Measurements from ENCODE around the gene ZNF689. TPM values are rescaled to one million over a fixed set of nuclear protein-coding genes. Genes with fewer than 3 reads are reported as not detected.

The ZNF689 gene
- polyA plus RNA-seq, 1 donor from 2014 or later, result 10.6 TPM

DNA sequence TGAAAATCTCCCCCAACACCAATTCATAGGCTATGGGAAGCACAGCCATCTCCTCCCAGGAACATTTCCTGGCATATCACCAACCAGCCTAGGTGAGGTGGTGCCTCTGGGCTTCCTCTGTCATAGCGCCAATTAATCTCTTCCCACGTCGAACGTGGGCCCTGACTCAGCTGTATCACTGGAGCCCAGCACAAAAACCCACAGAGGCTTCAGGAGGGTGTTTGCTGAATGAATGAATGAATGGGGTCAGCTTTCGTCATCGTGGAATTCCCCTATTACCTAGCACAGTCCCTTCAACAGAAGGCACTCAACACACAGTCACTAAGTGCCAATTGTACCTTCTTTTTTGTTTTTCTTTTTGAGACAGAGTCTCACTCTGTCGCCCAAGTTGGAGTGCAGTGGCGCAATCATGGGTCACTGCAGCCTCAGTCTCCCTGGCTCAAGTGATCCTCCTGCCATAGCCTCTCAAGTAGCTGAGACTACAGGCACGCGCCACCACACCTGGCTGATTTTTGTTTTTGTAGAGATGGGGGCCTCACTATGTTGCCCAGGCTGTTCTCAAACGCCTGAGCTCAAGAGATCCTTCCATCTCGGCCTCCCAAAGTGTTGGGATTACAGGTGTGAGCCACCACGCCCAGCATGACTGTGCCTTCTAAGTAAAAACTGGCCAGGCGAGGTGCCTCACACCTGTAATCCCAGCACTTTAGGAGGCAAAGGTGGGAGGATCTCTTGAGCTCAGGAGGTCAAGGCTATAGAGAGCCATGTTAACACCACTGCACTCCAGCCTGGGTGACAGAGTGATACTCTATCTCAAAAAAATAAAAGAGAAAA lies 42.8 kb downstream of the ZNF689 start:
- H3K27ac ChIP-seq (ENCODE audit: low read length), result peak overlapping the region; percentile 76

DNA sequence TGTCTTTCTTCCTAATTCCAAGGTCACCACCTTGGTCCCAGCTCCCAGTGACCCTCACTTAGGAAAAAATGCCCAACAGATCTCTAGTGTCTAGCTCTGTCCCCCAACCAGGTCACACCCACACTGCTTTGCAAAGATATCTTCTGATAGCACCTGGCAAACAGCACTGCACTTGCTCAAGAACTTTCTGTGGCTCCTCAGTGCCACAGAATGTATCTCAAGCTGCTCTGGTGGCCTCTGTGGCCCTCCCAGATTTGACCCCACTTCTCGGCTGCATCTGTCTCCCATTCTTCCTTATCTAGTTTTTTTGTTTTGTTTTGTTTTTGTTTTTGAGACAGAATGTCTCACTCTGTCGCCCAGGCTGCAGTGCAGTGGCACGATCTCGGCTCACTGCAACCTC lies 43.7 kb downstream of the ZNF689 start:
- Histone ChIP-seq H3K4me2 (ENCODE audit: low read length) (no peak overlapping the region), H3K9me2 (ENCODE audit: insufficient read depth, low read length) (no peaks in the 10 kb centered on the region), H3K36me3 (ENCODE audit: insufficient read depth, low read length) (no peaks in the 10 kb centered on the region), H3K4me3 (ENCODE audit: low read length) (no peak overlapping the region), H2AFZ (ENCODE audit: low read depth, low read length) (no peak overlapping the region), H3K27me3 (ENCODE audit: insufficient read depth, low read depth, low read length) (no peaks in the 10 kb centered on the region), H3K27ac (ENCODE audit: low read length) (no peak overlapping the region), H3K9ac (ENCODE audit: low read length) (no peak overlapping the region), H3F3A (ENCODE audit: insufficient read depth, low read length, poor library complexity, severe bottlenecking) (peaks cover 4% of the 10 kb centered on the region), H4K20me1 (ENCODE audit: insufficient read depth) (no peaks in the 10 kb centered on the region), H3K79me2 (replicated peaks; ENCODE audit: insufficient read depth, low read length) (no peaks in the 10 kb centered on the region), H3K9me3 (ENCODE audit: low read length) (no peaks in the 10 kb centered on the region)
- TF ChIP-seq SMC3 (conservative IDR thresholded peaks at IDR 0.05; ENCODE audit: poor library complexity) (no peak), RAD21 (conservative IDR thresholded peaks at IDR 0.05) (no peak), MXI1 (conservative IDR thresholded peaks at IDR 0.05; ENCODE audit: poor library complexity, severe bottlenecking) (no peak), EP300 (conservative IDR thresholded peaks at IDR 0.05; ENCODE audit: poor library complexity, severe bottlenecking) (no peak), EZH2 (IDR thresholded peaks at IDR 0.05; ENCODE audit: borderline replicate concordance, insufficient read depth, low read length, poor library complexity, severe bottlenecking) (no peak), TAF1 (IDR thresholded peaks at IDR 0.05; ENCODE audit: low read depth) (no peak), POLR2AphosphoS5 (IDR thresholded peaks at IDR 0.05) (no peak)
- TF ChIP-seq, protein P1, sequence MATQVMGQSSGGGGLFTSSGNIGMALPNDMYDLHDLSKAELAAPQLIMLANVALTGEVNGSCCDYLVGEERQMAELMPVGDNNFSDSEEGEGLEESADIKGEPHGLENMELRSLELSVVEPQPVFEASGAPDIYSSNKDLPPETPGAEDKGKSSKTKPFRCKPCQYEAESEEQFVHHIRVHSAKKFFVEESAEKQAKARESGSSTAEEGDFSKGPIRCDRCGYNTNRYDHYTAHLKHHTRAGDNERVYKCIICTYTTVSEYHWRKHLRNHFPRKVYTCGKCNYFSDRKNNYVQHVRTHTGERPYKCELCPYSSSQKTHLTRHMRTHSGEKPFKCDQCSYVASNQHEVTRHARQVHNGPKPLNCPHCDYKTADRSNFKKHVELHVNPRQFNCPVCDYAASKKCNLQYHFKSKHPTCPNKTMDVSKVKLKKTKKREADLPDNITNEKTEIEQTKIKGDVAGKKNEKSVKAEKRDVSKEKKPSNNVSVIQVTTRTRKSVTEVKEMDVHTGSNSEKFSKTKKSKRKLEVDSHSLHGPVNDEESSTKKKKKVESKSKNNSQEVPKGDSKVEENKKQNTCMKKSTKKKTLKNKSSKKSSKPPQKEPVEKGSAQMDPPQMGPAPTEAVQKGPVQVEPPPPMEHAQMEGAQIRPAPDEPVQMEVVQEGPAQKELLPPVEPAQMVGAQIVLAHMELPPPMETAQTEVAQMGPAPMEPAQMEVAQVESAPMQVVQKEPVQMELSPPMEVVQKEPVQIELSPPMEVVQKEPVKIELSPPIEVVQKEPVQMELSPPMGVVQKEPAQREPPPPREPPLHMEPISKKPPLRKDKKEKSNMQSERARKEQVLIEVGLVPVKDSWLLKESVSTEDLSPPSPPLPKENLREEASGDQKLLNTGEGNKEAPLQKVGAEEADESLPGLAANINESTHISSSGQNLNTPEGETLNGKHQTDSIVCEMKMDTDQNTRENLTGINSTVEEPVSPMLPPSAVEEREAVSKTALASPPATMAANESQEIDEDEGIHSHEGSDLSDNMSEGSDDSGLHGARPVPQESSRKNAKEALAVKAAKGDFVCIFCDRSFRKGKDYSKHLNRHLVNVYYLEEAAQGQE (IDR thresholded peaks at IDR 0.05; ENCODE audit: borderline replicate concordance), result no peak
- TF ChIP-seq, protein P2, sequence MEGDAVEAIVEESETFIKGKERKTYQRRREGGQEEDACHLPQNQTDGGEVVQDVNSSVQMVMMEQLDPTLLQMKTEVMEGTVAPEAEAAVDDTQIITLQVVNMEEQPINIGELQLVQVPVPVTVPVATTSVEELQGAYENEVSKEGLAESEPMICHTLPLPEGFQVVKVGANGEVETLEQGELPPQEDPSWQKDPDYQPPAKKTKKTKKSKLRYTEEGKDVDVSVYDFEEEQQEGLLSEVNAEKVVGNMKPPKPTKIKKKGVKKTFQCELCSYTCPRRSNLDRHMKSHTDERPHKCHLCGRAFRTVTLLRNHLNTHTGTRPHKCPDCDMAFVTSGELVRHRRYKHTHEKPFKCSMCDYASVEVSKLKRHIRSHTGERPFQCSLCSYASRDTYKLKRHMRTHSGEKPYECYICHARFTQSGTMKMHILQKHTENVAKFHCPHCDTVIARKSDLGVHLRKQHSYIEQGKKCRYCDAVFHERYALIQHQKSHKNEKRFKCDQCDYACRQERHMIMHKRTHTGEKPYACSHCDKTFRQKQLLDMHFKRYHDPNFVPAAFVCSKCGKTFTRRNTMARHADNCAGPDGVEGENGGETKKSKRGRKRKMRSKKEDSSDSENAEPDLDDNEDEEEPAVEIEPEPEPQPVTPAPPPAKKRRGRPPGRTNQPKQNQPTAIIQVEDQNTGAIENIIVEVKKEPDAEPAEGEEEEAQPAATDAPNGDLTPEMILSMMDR (IDR thresholded peaks at IDR 0.05; ENCODE audit: poor library complexity, severe bottlenecking), result no peak

More for the DNA sequence above, 42.8 kb downstream of the ZNF689 start:
- Histone ChIP-seq H3K9me3 (ENCODE audit: low read length) (no peaks in the 10 kb centered on the region), H3K9ac (ENCODE audit: low read length) (peak overlapping the region; percentile 41), H2AFZ (ENCODE audit: low read depth, low read length) (no peak overlapping the region), H3K36me3 (ENCODE audit: insufficient read depth, low read length) (no peaks in the 10 kb centered on the region), H3K79me2 (replicated peaks; ENCODE audit: insufficient read depth, low read length) (no peaks in the 10 kb centered on the region), H3K4me3 (ENCODE audit: low read length) (peak overlapping the region; percentile 53), H3K9me2 (ENCODE audit: insufficient read depth, low read length) (no peaks in the 10 kb centered on the region), H3F3A (ENCODE audit: insufficient read depth, low read length, poor library complexity, severe bottlenecking) (peaks cover 7% of the 10 kb centered on the region), H4K20me1 (ENCODE audit: insufficient read depth) (no peaks in the 10 kb centered on the region), H3K27me3 (ENCODE audit: insufficient read depth, low read depth, low read length) (no peaks in the 10 kb centered on the region), H3K4me2 (ENCODE audit: low read length) (peak overlapping the region; percentile 2)
- TF ChIP-seq SMC3 (conservative IDR thresholded peaks at IDR 0.05; ENCODE audit: poor library complexity), result no peak
- no peak for TF ChIP-seq MXI1 (conservative IDR thresholded peaks at IDR 0.05; ENCODE audit: poor library complexity, severe bottlenecking)
- TF ChIP-seq, protein P1 (IDR thresholded peaks at IDR 0.05; ENCODE audit: borderline replicate concordance), result no peak
- TF ChIP-seq EP300 (conservative IDR thresholded peaks at IDR 0.05; ENCODE audit: poor library complexity, severe bottlenecking), result no peak
- TF ChIP-seq TAF1 (IDR thresholded peaks at IDR 0.05; ENCODE audit: low read depth), result no peak
- no peak for TF ChIP-seq EZH2 (IDR thresholded peaks at IDR 0.05; ENCODE audit: borderline replicate concordance, insufficient read depth, low read length, poor library complexity, severe bottlenecking)
- TF ChIP-seq, protein P2 (IDR thresholded peaks at IDR 0.05; ENCODE audit: poor library complexity, severe bottlenecking), result no peak
- TF ChIP-seq RAD21 (conservative IDR thresholded peaks at IDR 0.05), result no peak
- TF ChIP-seq POLR2AphosphoS5 (IDR thresholded peaks at IDR 0.05), result no peak
